NCI-H2081 treated with DMSO at 0.1 percent for 48 hours (cell line): ENCODE results near the gene ALDH8A1.

Experiments used
- DNase-seq: peaks from one replicate; lab custom pipeline; 2025; lab: John Stamatoyannopoulos, UW

The ALDH8A1 gene

DNA sequence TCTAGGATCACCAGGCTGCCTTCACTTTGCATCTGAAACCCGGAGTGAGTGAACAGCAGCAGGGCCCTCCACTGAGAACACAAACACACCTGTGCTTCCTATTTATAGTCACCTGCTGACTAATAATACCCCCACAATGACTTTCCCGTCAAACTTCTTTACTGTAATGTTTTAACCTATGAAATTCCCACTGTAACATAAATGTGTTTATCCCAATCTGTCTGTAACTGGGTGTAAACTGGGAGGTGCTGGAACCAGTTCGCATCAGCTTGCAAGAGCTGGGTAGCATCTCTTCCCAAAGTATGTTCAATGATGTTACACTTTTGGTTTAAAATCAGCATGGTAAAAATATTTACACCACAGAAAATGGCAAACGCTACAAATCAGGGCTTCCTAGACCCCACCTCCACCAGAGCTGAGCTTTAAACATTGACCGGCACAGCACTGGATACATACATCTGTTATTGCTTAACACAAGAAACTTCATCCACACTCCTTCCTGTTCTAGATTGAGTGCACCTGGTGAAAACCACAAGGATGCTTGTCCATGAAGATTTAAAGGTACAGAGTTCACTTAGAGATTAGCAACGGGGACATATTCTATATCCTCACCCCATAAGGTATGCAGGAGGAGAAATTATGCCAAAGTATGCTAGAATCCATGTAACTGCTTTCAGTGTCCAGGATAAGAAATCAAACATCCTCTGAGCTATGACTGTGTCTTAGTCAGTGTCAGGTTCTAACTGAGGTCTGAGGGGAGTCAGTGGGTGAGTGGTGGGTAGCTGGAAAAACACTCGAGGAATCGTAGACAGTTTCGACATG, 79.0 kb downstream of the ALDH8A1 start:
- DNase-seq = no peak

DNA sequence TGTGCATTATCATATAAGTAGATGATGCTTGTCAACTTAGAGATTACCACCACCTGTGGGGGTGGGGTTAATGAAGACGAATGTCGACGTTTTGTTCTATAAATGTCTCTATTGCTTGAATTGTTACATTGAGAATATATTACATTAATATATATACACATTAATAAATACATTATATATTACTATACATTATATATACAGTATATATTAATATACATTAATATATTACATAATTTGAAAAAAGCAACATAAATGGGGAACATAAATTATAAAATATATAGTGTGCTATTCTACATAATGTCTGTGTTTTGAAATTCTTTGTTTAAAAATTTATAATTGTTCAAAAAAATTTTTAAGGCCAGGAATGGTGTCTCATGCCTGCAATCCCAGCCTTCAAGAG, 81.1 kb downstream of the ALDH8A1 start:
- no peak for DNase-seq
